Raji (cell line): ENCODE measurements around the gene SLC6A3.

Experiments
- POLR2A ChIP-seq: IDR thresholded peaks from 2 replicates; pipeline ENCODE4 v1.6.1; 2011; ENCODE audit warnings: low read depth, low read length, control low read depth; ENCODE audit not compliant: insufficient read depth

Gene SLC6A3

GRCh38 chr5:1453613-1454012, 8.4 kb upstream of the SLC6A3 start:
- no peak for TF ChIP-seq POLR2A

- TF ChIP-seq POLR2A: no peak
These were observed 3.9 kb upstream of the SLC6A3 start for GRCh38 chr5:1449081-1449630.

GRCh38 chr5:1448511-1449011, 3.3 kb upstream of the SLC6A3 start:
- no peak for TF ChIP-seq POLR2A

- TF ChIP-seq POLR2A: no peak
These were observed 2.6 kb upstream of the SLC6A3 start for GRCh38 chr5:1447671-1448361.

GRCh38 chr5:1446602-1447343, 1.5 kb upstream of the SLC6A3 start:
- no peak for TF ChIP-seq POLR2A

GRCh38 chr5:1445689-1446601, 705 bp upstream of the SLC6A3 start:
- TF ChIP-seq POLR2A: no peak

GRCh38 chr5:1444361-1445189, 665 bp downstream of the SLC6A3 start:
- no peak for TF ChIP-seq POLR2A

GRCh38 chr5:1443991-1444360, 1.3 kb downstream of the SLC6A3 start:
- no peak for TF ChIP-seq POLR2A

- TF ChIP-seq POLR2A: no peak
These were observed 2.1 kb downstream of the SLC6A3 start for GRCh38 chr5:1443171-1443570.

- no peak for TF ChIP-seq POLR2A
These were observed 2.8 kb downstream of the SLC6A3 start for GRCh38 chr5:1442222-1443145.

GRCh38 chr5:1441166-1441865, 3.9 kb downstream of the SLC6A3 start:
- TF ChIP-seq POLR2A: no peak

- TF ChIP-seq POLR2A: no peak
These were observed 5.1 kb downstream of the SLC6A3 start for GRCh38 chr5:1440098-1440493.
